SKM-1 (cell line): Measurements from ENCODE around the gene CRTC1.
"Not testable (repeated sequence)": the region's sequence is repeated elsewhere in the genome, so short reads cannot be mapped to it uniquely, and the experiment has no call there.

Experiments used
- DNase-seq: peaks from one replicate; lab custom pipeline; 2025; ENCODE audit not compliant: unreplicated experiment; lab: John Stamatoyannopoulos, UW

The CRTC1 gene

DNA sequence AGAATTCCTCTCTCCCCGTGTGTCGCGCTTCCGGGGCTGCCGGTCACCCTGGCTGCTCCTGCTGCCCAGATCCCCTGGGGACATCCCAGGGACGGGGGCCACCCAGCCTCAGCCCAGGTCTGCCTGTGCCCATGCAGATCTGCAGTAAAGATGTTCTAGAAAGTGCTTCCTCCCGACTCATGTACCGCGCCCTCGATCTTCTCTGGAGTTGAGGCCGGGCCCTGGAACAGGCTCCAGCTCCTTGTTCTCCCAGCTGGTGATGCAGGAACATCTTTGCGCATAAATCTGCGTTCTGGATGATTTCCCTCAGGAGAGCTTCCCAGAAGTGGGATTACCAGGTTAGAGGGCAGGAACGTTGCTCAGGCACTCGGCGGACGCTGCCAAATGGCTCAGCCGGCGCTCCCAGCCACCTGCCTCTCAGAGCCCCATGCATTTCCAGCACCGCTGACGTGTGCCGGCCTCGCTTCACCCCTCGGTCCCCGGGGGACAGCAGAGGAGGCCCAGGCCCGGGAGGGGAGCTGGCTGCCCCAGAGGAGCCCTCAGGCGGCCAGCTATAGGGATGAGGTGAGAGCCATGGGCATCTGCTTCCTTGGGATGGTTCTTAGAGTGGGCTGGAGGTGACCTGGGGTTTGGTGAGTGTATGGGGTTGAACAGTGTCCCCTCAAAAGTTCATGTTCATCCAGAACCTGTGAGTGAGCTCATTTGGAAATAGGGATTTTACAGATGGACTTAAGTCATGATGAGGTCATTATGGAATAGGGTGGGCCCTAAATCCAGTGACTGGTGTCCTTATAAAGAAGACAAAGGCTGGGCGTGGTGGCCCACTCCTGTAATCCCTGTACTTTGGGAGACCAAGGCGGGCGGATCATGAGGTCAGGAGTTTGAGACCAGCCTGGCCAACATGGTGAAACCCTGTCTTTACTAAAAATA is 42.6 kb downstream of the CRTC1 start:
- no peak for DNase-seq

DNA sequence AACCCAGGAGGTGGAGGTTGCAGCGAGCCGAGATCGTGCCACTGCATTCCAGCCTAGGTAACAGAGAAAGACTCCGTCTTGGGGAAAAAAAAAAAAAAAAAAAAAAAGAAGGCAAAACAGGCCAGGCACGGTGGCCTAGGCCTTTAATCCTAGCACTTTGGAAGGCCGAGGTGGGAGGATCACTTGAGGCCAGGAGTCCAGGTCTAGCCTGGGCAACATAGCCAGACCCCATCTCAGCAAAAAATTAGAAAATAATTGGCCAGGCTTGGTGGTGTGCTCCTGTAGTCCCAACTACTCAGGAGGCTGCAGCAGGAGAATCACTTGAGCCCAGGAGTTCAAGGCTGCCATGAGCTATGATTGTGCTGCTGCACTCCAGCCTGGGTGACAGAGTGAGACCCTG is 43.4 kb downstream of the CRTC1 start:
- DNase-seq: no peak

GRCh38 chr19:18727602-18728001 is 44.1 kb downstream of the CRTC1 start:
- not testable (repeated sequence) for DNase-seq

DNA sequence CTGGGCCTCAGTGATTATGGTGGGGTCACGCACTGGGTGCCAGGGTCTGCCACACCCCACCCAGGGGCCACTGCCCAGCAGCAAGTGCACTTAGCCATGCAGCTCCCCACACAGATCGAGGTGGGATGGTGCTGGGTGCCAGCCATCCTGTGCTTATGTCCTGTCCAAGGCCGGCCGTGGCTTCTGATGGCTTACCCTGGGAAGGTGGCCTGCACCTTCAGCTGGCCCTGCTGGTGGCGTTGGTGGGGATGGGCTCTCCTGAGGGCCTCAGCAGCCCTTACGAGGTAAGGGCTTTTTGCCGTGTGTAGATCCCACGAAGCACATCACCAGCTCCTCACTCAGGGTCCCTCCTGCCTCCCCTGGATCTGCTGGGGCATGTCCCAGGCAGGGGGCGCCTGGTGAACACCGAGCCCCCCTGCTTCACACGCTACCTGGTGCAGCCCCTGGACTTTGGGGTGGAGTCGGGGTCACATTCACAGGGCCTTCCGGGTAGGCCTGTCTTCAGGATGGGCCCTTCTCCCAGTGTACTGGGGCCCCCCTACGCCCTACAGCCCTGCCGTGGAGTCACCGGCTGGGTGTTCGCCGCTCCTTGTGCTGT is 46.6 kb downstream of the CRTC1 start:
- DNase-seq: no peak

- DNase-seq: no peak
These were observed 47.5 kb downstream of the CRTC1 start for GRCh38 chr19:18730885-18731513.

- DNase-seq: no peak
These were observed 48.1 kb downstream of the CRTC1 start for GRCh38 chr19:18731562-18732008.

- DNase-seq: no peak
These were observed 49.7 kb downstream of the CRTC1 start for GRCh38 chr19:18733196-18733647.

DNA sequence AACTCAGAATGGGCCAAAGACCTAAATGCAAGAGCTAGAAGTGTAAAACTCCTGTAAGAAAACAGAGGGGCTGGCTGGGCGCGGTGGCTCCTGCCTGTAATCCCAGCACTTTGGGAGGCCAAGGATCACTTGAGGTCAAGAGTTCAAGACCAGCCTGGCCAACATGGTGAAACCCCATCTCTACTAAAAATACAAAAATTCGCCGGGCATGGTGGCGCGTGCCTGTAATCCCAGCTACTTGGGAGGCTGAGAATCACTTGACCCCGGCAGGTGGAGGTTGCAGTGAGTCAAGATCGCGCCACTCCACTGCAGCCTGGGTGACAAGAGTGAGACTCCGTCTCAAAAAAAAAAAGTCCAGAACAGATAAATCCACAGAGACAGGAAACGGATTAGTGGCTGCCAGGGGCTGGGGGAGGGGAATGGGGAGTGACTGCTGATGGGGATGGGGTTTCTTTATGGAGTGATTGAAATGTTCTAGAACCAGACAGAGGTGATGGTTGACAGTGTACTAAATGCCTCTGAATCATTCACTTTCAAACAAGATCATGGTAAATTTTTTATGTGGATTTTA is 50.4 kb downstream of the CRTC1 start:
- not testable (repeated sequence) for DNase-seq

GRCh38 chr19:18735324-18735723 is 51.8 kb downstream of the CRTC1 start:
- DNase-seq: no peak

GRCh38 chr19:18735752-18736151 is 52.3 kb downstream of the CRTC1 start:
- no peak for DNase-seq

- no peak for DNase-seq
These were observed 53.2 kb downstream of the CRTC1 start for GRCh38 chr19:18736415-18737336.

- DNase-seq: no peak
These were observed 54.0 kb downstream of the CRTC1 start for GRCh38 chr19:18737337-18737953.

- DNase-seq: no peak
These were observed 54.5 kb downstream of the CRTC1 start for GRCh38 chr19:18737954-18738351.

DNA sequence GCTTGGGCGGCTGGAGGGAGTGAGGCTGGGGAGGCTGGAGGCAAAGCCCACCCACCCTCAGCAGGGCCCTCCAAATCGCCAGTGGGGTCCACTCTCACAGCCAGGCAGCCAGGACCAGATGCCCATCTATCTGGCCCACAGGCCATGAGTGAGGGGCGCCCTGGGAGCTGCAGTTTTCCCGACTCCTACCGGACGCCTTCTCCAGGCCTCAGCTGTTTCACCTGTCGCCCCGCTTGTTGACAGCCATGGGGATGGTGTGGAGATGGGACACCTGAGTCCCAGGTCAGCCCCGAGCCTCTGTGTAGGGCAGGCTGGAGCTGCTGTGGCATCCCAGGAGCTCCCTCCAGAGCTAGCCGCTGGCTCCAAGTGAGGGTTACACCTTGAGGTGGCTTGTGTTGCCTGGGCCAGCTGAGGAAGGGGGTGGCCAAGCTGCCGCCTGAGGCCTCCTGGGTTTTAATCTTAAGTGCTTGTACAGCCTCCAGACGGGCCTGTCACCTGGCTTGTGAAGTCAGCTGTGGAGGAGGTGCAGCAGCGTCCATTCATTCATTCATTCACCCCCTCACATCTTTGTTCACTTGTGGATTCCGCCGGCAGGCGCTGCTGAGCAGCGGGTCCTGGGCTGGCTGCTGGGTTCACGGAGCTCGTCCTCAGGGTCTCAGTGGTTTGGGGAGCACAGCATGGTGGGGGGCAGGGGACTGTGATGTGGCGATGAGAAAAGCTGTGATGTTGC is 55.6 kb downstream of the CRTC1 start:
- no peak for DNase-seq

DNA sequence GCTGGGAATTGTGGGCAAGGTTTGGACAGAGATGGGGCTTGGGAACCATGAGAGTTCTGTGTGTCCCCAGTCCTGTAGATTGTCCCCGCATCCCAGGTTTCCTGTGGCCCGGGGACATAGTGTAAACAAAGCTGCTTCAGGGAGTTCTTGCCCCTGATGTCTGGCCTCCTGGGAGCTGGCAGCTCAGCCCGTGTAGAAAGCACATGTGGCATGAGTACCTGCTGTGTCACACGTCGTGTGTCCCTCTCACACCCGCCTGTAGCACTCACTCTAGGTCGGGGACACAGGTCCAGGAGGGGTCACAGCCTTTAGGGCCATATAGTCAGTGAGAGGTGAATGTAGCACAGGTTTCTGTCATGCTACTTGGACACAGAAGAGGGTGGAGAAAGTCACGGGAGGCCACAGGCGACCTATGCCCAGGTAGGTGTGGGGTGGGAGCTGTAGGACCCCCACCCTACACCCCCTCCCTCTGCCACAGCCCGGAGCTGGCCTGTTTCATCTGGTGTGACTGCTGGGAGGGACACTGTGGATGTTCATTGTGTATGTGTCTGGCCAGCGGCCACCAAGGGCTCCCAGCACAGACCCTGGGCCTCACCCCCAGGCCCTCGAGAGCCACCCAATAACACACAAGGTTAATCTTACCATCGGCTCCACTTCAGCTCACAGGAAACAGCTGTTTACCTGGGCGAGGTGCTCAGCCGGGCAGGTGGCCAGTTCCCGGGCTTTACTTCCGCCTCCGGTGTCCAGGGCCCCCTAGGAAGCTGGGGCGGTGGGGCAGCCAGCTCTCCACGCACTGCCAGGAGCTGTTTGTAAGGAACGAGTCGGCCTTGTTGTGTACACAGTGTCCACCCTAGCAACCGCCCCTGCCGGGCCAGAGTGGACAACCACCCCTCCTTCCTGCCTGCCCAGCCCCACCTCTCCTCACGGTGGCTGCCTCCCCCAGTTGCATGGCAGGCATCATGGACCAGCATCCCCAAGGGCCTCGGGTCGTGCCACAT is 57.9 kb downstream of the CRTC1 start:
- no peak for DNase-seq

DNA sequence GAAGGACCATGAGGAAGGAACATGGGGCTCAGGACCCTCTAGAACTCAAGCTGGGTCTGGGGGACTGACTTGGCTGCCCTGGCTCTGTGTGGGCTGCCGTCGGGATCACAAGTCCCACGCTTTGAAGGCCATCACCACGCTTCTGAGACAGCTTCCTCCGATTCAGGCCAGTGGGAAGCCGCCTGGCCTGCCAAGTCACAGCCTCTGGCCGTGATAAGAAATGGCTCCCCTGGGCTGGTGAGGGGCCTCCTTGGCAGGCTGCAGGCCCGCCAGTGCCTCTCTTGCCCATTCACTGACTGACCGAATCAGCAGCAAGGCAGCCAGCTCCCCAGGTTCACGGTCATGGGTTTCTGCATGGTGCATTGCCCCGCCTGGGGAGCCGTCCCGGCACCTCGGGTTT is 58.8 kb downstream of the CRTC1 start:
- DNase-seq: no peak

GRCh38 chr19:18742838-18743783 is 59.6 kb downstream of the CRTC1 start:
- no peak for DNase-seq
